Activated CD8-positive, alpha-beta T cell treated with anti-CD3 and anti-CD28 coated beads for 36 hours (primary cell): ENCODE measurements around the gene CD34. TPM values are rescaled to one million over a fixed set of nuclear protein-coding genes. Genes with fewer than 3 reads are reported as not detected.

Experiments
- ATAC-seq: fragments of 200-7000 bp; cut with Tn5 transposase; one replicate; pipeline ENCODE4 v1.10.0; 2021; ENCODE audit warnings: mild to moderate bottlenecking, moderate library complexity
- CTCF ChIA-PET: fragments of 350-600 bp; sonication (Branson Sonifier 250); formaldehyde crosslinking; loops from one replicate; lab custom pipeline; 2021; ENCODE audit warnings: antibody characterized with exemption; lab: Charles Lee
- POLR2A ChIA-PET: fragments of 350-600 bp; sonication (Branson Sonifier 250); formaldehyde crosslinking; loops from one replicate; lab custom pipeline; 2021; ENCODE audit warnings: antibody characterized with exemption; lab: Charles Lee
- DNase-seq: peaks from one replicate; pipeline ENCODE4 v3.0.0-alpha.2; 2020
- H3K27ac Mint-ChIP-seq: one replicate; pipeline ENCODE4 v1.8.0; 2021; ENCODE audit warnings: mild to moderate bottlenecking, mixed read lengths
- H3K27me3 Mint-ChIP-seq: one replicate; pipeline ENCODE4 v1.8.0; 2021; ENCODE audit warnings: mixed read lengths
- H3K36me3 Mint-ChIP-seq: one replicate; pipeline ENCODE4 v1.8.0; 2021; ENCODE audit warnings: low read depth, mixed read lengths
- H3K4me1 Mint-ChIP-seq: one replicate; pipeline ENCODE4 v1.8.0; 2021; ENCODE audit warnings: low read depth, mixed read lengths
- H3K4me3 Mint-ChIP-seq: one replicate; pipeline ENCODE4 v1.8.0; 2021; ENCODE audit warnings: mild to moderate bottlenecking, moderate library complexity, mixed read lengths
- H3K9me3 Mint-ChIP-seq: one replicate; pipeline ENCODE4 v1.8.0; 2021; ENCODE audit warnings: mixed read lengths
- intact Hi-C: fragments of 100-400 bp; cut with micrococcal nuclease; formaldehyde crosslinking; loops from one replicate; pipeline ENCODE4 v1.10.0; 2022
- total RNA-seq, 2 experiments: library from RNA; stranded (reverse); gene quantifications; one replicate each; pipeline ENCODE4 v1.2.3, GENCODE V29; 2021
- TF ChIP-seq, protein P1 (sequence below): fragments of 200-600 bp; IDR thresholded peaks from one replicate; pipeline ENCODE4 v1.8.0; 2022; ENCODE audit warnings: antibody characterized with exemption, mild to moderate bottlenecking

Gene CD34
- total RNA-seq, 2 experiments from 2014 or later: 0.04 to 0.05 TPM

DNA sequence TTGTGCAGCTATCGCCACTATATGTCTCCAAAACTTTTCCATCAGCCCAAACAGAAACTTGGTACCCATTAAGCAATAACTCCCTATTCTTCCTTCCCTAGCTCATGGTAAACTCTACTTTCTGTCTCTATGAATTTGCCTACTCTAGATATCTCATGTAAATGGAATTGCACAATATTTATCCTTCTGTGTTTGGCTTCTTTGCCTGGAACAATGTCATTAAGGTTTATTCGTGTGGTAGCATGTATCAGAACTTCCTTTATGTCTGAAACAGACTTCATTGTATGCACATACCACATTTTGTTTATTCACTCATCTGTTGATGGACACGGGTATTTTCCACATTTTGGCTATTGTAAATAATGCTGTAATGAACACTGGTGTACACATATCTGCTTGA lies 40.7 kb upstream of the CD34 start:
- intact Hi-C loops: no loop called here
- H3K4me1 Mint-ChIP-seq: no peaks in the 10 kb centered on the region
- H3K27ac Mint-ChIP-seq: no peak overlapping the region
- ATAC-seq (no peak), DNase-seq (no peak)
- H3K36me3 Mint-ChIP-seq: no peaks in the 10 kb centered on the region
- CTCF ChIA-PET: interaction anchor here (1.0 to 4.6 kb wide), 4 partner anchors 11 to 155 kb away, joined by 4 to 25 read pairs (median 8); no protein-coding TSS in a partner anchor
- TF ChIP-seq, protein P1, sequence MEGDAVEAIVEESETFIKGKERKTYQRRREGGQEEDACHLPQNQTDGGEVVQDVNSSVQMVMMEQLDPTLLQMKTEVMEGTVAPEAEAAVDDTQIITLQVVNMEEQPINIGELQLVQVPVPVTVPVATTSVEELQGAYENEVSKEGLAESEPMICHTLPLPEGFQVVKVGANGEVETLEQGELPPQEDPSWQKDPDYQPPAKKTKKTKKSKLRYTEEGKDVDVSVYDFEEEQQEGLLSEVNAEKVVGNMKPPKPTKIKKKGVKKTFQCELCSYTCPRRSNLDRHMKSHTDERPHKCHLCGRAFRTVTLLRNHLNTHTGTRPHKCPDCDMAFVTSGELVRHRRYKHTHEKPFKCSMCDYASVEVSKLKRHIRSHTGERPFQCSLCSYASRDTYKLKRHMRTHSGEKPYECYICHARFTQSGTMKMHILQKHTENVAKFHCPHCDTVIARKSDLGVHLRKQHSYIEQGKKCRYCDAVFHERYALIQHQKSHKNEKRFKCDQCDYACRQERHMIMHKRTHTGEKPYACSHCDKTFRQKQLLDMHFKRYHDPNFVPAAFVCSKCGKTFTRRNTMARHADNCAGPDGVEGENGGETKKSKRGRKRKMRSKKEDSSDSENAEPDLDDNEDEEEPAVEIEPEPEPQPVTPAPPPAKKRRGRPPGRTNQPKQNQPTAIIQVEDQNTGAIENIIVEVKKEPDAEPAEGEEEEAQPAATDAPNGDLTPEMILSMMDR: no peak
- H3K9me3 Mint-ChIP-seq: no peaks in the 10 kb centered on the region
- POLR2A ChIA-PET: no interaction called here
- peaks cover 5% of the 10 kb centered on the region for H3K27me3 Mint-ChIP-seq
- H3K4me3 Mint-ChIP-seq: no peak overlapping the region

DNA sequence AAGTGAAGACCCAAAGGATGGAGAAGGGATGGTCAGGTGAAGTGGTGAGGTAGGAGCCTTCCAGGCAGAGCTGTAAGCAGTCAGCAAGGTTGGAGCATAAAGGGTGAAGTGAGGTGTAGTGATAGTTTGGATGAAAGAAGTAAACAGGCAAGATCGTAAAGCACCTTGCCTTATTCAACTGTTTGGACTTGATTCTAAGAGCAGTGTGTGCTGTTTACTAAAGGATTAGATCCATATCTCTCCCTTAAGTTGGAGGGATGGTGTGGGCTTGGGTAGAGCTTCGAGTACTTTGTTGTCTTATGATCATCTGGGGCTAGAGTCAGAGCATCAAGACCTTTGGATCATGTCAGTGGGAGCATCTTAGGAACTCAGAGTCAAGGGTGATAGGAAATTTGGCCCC lies 39.8 kb upstream of the CD34 start:
- CTCF ChIA-PET: interaction anchor here (1.4 to 4.6 kb wide), 5 partner anchors 12 to 80 kb away, joined by 3 to 25 read pairs (median 4); no protein-coding TSS in a partner anchor
- Mint-ChIP-seq H3K9me3 (no peaks in the 10 kb centered on the region), H3K4me3 (no peak overlapping the region), H3K27me3 (peaks cover 4% of the 10 kb centered on the region), H3K4me1 (no peaks in the 10 kb centered on the region), H3K27ac (no peak overlapping the region), H3K36me3 (no peaks in the 10 kb centered on the region)
- POLR2A ChIA-PET: no interaction called here
- ATAC-seq: no peak
- no peak for DNase-seq
- intact Hi-C loops: no loop called here
- TF ChIP-seq, protein P1: no peak

DNA sequence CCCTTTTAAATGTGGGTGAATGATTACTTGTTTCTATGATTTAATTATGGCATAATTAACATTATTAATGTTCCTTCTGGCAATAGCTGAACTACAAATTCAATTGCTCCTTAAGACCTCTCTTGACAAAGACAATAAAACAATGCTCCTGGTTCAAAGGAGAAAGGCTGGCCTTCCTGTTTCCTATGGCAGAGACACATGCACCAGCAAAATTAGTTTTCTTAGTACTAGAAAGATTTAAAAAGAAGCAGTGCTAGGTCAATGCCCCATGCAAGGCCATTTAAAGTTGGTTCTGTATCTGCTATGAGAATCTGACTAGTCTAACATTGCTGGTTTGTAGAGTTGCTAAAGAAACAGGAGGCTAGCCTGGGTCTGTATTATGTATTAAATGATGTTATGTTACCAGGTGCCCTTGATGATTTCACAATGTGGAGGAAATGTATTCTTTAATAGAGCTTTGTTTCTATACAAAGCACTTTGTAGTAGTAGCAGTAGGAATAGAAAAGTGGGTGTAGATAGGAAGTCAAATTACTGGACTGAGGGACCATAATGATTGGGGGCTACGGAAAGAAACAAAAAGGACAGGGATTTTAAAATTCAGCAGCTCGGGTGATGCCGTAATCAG lies 38.8 kb upstream of the CD34 start:
- CTCF ChIA-PET: interaction anchor here (1.4 to 4.6 kb wide), 3 partner anchors 13 to 65 kb away, joined by 3 to 25 read pairs (median 4); no protein-coding TSS in a partner anchor
- H3K27me3 Mint-ChIP-seq: peaks cover 2% of the 10 kb centered on the region

DNA sequence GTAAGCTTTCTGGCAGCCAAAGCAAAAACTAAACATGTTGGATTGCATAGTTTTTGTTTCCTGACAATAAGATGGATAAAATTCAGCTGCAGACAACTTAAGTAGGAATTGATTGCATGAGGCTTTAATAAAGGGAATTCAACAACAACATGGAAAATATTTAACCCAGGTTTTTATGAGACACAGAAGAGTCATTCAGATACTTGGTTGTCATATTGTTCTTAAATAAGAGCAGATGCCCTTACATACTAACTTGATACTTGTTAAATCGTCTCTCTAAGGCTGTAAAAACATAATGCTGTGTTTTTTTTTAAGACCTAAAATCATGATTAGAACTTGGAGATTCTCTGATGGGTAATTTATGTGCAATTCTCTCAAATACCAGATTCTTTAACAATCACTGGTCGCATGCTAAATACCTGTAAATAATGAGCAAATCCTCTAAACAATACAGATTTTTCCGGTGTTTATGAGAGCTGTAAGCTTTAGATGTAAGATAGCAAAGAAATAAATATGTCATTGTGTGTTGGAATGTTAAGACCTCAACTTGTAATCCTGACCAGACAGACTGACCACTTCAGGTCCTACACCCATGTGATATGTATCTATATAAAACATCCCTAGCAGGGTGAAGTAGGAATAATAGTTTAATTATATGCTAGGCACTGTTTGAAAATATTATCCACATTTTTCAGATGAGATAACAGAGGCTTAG lies 37.8 kb upstream of the CD34 start:
- H3K27ac Mint-ChIP-seq: no peak overlapping the region
- intact Hi-C loops: no loop called here
- CTCF ChIA-PET: interaction anchor here (1.4 to 3.2 kb wide), 3 partner anchors 14 to 64 kb away, joined by 4 to 15 read pairs (median 5); no protein-coding TSS in a partner anchor
- POLR2A ChIA-PET: no interaction called here
- ATAC-seq: no peak
- H3K4me1 Mint-ChIP-seq: no peaks in the 10 kb centered on the region
- TF ChIP-seq, protein P1: no peak
- no peak for DNase-seq
- no peaks in the 10 kb centered on the region for H3K36me3 Mint-ChIP-seq
- H3K27me3 Mint-ChIP-seq: peaks cover 2% of the 10 kb centered on the region
- H3K9me3 Mint-ChIP-seq: no peaks in the 10 kb centered on the region
- no peak overlapping the region for H3K4me3 Mint-ChIP-seq

More for the DNA sequence above, 38.8 kb upstream of the CD34 start:
- Mint-ChIP-seq H3K36me3 (no peaks in the 10 kb centered on the region), H3K9me3 (no peaks in the 10 kb centered on the region), H3K4me3 (no peak overlapping the region), H3K27ac (no peak overlapping the region), H3K4me1 (no peaks in the 10 kb centered on the region)
- intact Hi-C loops: no loop called here
- POLR2A ChIA-PET: no interaction called here
- TF ChIP-seq, protein P1: no peak
- ATAC-seq (no peak), DNase-seq (no peak)

DNA sequence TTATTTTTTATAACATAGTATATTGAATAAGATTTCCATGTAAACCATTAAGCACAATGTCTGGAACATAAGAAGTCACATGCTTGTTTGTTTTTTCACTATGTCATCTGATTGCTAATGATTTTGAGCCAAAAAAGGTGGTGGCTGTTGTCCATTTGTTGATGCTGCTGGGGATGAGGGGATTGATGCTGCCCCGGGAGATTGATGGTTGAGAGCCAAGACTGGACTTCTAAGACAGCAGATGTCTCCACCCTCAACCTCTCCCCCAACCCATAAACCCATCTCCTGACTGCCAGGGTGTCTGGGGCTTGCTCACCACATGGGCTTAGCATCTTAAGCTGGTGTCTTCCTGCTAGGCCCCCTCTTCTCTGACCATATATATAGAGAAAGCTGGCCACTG lies 35.8 kb upstream of the CD34 start:
- DNase-seq: no peak
- H3K27ac Mint-ChIP-seq: no peak overlapping the region
- CTCF ChIA-PET: interaction anchor here (1.9 to 4.4 kb wide), 3 partner anchors 16 to 62 kb away, joined by 6 to 27 read pairs (median 15); no protein-coding TSS in a partner anchor
- H3K9me3 Mint-ChIP-seq: no peaks in the 10 kb centered on the region
- no peak overlapping the region for H3K4me3 Mint-ChIP-seq
- no peak for ATAC-seq
- intact Hi-C loops: no loop called here
- no peaks in the 10 kb centered on the region for H3K36me3 Mint-ChIP-seq
- POLR2A ChIA-PET: interaction anchor here (0.5 kb wide), 1 partner anchor 59 kb away, joined by 3 read pairs; no protein-coding TSS in a partner anchor
- peaks cover 4% of the 10 kb centered on the region for H3K27me3 Mint-ChIP-seq
- TF ChIP-seq, protein P1: no peak
- no peaks in the 10 kb centered on the region for H3K4me1 Mint-ChIP-seq
